PC-3 (cell line): ENCODE results near the gene GALNTL6. TPM values are rescaled to one million over a fixed set of nuclear protein-coding genes. Genes with fewer than 3 reads are reported as not detected.

ENCODE experiments used
- ATAC-seq: fragments of 200-7000 bp; cut with Tn5 transposase; 2 replicates; pipeline ENCODE4 v1.9.1; 2020; ENCODE audit warnings: mild to moderate bottlenecking, moderate library complexity
- BruUV-seq: library from RNA; stranded (reverse); fragments of 400-500 nt; replicated peaks from 2 replicates; lab custom pipeline; 2021; lab: Mats Ljungman, UMichigan
- CTCF ChIA-PET: fragments of 300-600 bp; sonication (Branson Sonifier 250); formaldehyde crosslinking; loops from one replicate; lab custom pipeline; 2022; ENCODE audit warnings: antibody characterized with exemption; lab: Charles Lee
- POLR2A ChIA-PET: fragments of 300-600 bp; sonication (Branson Sonifier 250); formaldehyde crosslinking; loops from one replicate; lab custom pipeline; 2022; ENCODE audit warnings: antibody characterized with exemption; ENCODE audit not compliant: unreplicated experiment; lab: Charles Lee
- DNase-seq: peaks from one replicate; pipeline ENCODE4 v3.0.0-alpha.2; 2015
- H2AFZ ChIP-seq: fragments of 300-600 bp; sonication (generic); 2 replicates; pipeline ENCODE4 v1.6.0; 2016; ENCODE audit warnings: antibody characterized with exemption, low read length
- H3F3A ChIP-seq: fragments of 300-600 bp; sonication (generic); one replicate; pipeline ENCODE4 v1.6.0; 2017; ENCODE audit warnings: antibody characterized with exemption, low read length, control low read depth, mild to moderate bottlenecking; ENCODE audit not compliant: unreplicated experiment
- H3K27ac ChIP-seq: fragments of 300-600 bp; sonication (generic); 2 replicates; pipeline ENCODE4 v1.5.1; 2016; ENCODE audit warnings: mild to moderate bottlenecking, low read length
- H3K27me3 ChIP-seq: fragments of 300-600 bp; sonication (generic); 2 replicates; pipeline ENCODE4 v1.6.1; 2016; ENCODE audit warnings: low read length, mixed read lengths
- H3K36me3 ChIP-seq: fragments of 300-600 bp; sonication (generic); 2 replicates; pipeline ENCODE4 v1.6.1; 2016; ENCODE audit warnings: low read depth, mixed run types, low read length, mixed read lengths
- H3K4me1 ChIP-seq: fragments of 300-600 bp; sonication (generic); 2 replicates; pipeline ENCODE4 v1.5.1; 2016; ENCODE audit warnings: low read length; ENCODE audit not compliant: insufficient read depth
- H3K4me2 ChIP-seq: fragments of 300-600 bp; sonication (generic); 2 replicates; pipeline ENCODE4 v1.6.0; 2016; ENCODE audit warnings: low read length
- H3K4me3 ChIP-seq: fragments of 300-600 bp; sonication (generic); 2 replicates; pipeline ENCODE4 v1.5.1; 2016; ENCODE audit warnings: mild to moderate bottlenecking, low read length, mixed read lengths
- H3K79me2 ChIP-seq: fragments of 300-600 bp; sonication (generic); 2 replicates; pipeline ENCODE4 v1.6.1; 2017; ENCODE audit warnings: low read length, mixed read lengths
- H3K9ac ChIP-seq: fragments of 300-600 bp; sonication (generic); 2 replicates; pipeline ENCODE4 v1.6.0; 2016; ENCODE audit warnings: mild to moderate bottlenecking, low read length
- H3K9me2 ChIP-seq: fragments of 300-600 bp; sonication (generic); replicated peaks from 2 replicates; pipeline ENCODE4 v1.6.1; 2016; ENCODE audit warnings: mixed run types, low read length, mixed read lengths
- H3K9me3 ChIP-seq: fragments of 300-600 bp; sonication (generic); 2 replicates; pipeline ENCODE4 v1.6.1; 2016; ENCODE audit warnings: low read length, mixed read lengths
- H4K20me1 ChIP-seq: fragments of 300-600 bp; sonication (generic); 2 replicates; pipeline ENCODE4 v1.6.1; 2016; ENCODE audit warnings: low read length, mixed read lengths
- EZH2 ChIP-seq: fragments of 300-600 bp; sonication (generic); IDR thresholded peaks from one replicate; pipeline ENCODE4 v1.6.1; 2017; ENCODE audit warnings: antibody characterized with exemption, mild to moderate bottlenecking, low read length; ENCODE audit not compliant: unreplicated experiment
- EZH2phosphoT487 ChIP-seq: fragments of 300-600 bp; sonication (generic); IDR thresholded peaks from 2 replicates; pipeline ENCODE4 v1.6.1; 2018; ENCODE audit warnings: mild to moderate bottlenecking, antibody characterized with exemption, low read length, borderline replicate concordance
- intact Hi-C: fragments of 100-400 bp; cut with micrococcal nuclease; formaldehyde crosslinking; loops from 2 replicates; pipeline ENCODE4 v1.9.0; 2023
- total RNA-seq: library from RNA; depleted of rRNA; stranded (reverse); fragments of >200 nt; gene quantifications from 2 replicates; pipeline ENCODE4 v1.2.3, GENCODE V29; 2014
- TF ChIP-seq, protein P1 (sequence below): fragments of 300-600 bp; sonication (generic); conservative IDR thresholded peaks from 2 replicates; pipeline ENCODE4 v1.5.1; 2017; ENCODE audit warnings: antibody characterized with exemption, low read depth, mild to moderate bottlenecking, low read length

GALNTL6 gene
- total RNA-seq, 1 experiment from 2014 or later, result not detected

DNA sequence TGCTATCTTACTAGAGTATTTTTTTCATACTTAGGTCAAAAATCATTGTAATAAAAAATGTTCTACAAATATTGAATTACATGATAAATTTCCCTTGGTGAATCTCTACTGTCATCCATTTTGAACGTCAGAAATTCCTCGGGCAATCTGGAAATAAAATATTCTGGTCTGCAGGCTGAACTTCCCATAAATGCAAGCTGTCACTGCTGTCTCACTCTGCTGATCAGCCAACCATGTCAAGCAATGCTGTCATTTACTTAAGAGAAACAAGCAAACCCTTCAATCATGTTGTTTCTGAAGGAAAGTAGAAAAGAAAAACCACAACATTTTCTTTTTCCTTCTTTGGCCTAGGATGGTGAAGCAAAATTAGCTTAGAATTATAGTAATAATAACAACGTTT is 841.3 kb downstream of the GALNTL6 start:
- CTCF ChIA-PET, result no interaction called here
- BruUV-seq, result no TSS peak
- no peaks in the 10 kb centered on the region for H3K9me2 ChIP-seq
- H3K79me2 ChIP-seq, result no peaks in the 10 kb centered on the region
- DNase-seq (no peak), ATAC-seq (no peak)
- H3K36me3 ChIP-seq, result no peaks in the 10 kb centered on the region
- H3K4me2 ChIP-seq, result no peak overlapping the region
- no peak overlapping the region for H3K9ac ChIP-seq
- H4K20me1 ChIP-seq, result no peaks in the 10 kb centered on the region
- peak overlapping the region; percentile 15; the same call in 1 of the 2 replicates for H2AFZ ChIP-seq
- H3K4me3 ChIP-seq, result no peak overlapping the region
- peaks cover 7% of the 10 kb centered on the region for H3K4me1 ChIP-seq
- TF ChIP-seq EZH2phosphoT487, result no peak
- no peak for TF ChIP-seq EZH2
- TF ChIP-seq, protein P1, sequence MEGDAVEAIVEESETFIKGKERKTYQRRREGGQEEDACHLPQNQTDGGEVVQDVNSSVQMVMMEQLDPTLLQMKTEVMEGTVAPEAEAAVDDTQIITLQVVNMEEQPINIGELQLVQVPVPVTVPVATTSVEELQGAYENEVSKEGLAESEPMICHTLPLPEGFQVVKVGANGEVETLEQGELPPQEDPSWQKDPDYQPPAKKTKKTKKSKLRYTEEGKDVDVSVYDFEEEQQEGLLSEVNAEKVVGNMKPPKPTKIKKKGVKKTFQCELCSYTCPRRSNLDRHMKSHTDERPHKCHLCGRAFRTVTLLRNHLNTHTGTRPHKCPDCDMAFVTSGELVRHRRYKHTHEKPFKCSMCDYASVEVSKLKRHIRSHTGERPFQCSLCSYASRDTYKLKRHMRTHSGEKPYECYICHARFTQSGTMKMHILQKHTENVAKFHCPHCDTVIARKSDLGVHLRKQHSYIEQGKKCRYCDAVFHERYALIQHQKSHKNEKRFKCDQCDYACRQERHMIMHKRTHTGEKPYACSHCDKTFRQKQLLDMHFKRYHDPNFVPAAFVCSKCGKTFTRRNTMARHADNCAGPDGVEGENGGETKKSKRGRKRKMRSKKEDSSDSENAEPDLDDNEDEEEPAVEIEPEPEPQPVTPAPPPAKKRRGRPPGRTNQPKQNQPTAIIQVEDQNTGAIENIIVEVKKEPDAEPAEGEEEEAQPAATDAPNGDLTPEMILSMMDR, result no peak
- no peaks in the 10 kb centered on the region for H3F3A ChIP-seq
- no peaks in the 10 kb centered on the region for H3K27me3 ChIP-seq
- no peak overlapping the region for H3K27ac ChIP-seq
- no peaks in the 10 kb centered on the region for H3K9me3 ChIP-seq
- POLR2A ChIA-PET, result no interaction called here
- intact Hi-C loops, result no loop called here

GRCh38 chr4:172656055-172656454 is 842.9 kb downstream of the GALNTL6 start:
- H3K9ac ChIP-seq, result no peak overlapping the region
- no peak overlapping the region for H2AFZ ChIP-seq
- CTCF ChIA-PET, result no interaction called here
- ATAC-seq (no peak), DNase-seq (no peak)
- H3K36me3 ChIP-seq, result no peaks in the 10 kb centered on the region
- H3F3A ChIP-seq, result no peaks in the 10 kb centered on the region
- no peaks in the 10 kb centered on the region for H3K9me2 ChIP-seq
- BruUV-seq, result no TSS peak
- H3K4me1 ChIP-seq, result peaks cover under 1% of the 10 kb centered on the region; the same call in 1 of the 2 replicates
- H3K9me3 ChIP-seq, result no peaks in the 10 kb centered on the region
- H3K27ac ChIP-seq, result no peak overlapping the region
- POLR2A ChIA-PET, result no interaction called here
- H4K20me1 ChIP-seq, result no peaks in the 10 kb centered on the region
- no peaks in the 10 kb centered on the region for H3K27me3 ChIP-seq
- no peak overlapping the region for H3K4me3 ChIP-seq
- H3K79me2 ChIP-seq, result no peaks in the 10 kb centered on the region
- intact Hi-C loops, result no loop called here
- no peak overlapping the region for H3K4me2 ChIP-seq
- no peak for TF ChIP-seq EZH2
- TF ChIP-seq EZH2phosphoT487, result no peak
- TF ChIP-seq, protein P1, result no peak

- Histone ChIP-seq H3K4me2 (no peak overlapping the region), H3K4me1 (no peaks in the 10 kb centered on the region), H3K27ac (no peak overlapping the region), H2AFZ (no peak overlapping the region), H3F3A (no peaks in the 10 kb centered on the region), H3K9me2 (no peaks in the 10 kb centered on the region), H3K9ac (no peak overlapping the region), H3K9me3 (no peaks in the 10 kb centered on the region), H3K36me3 (no peaks in the 10 kb centered on the region), H3K27me3 (no peaks in the 10 kb centered on the region), H3K4me3 (no peak overlapping the region), H4K20me1 (no peaks in the 10 kb centered on the region), H3K79me2 (no peaks in the 10 kb centered on the region)
- CTCF ChIA-PET, result no interaction called here
- DNase-seq (no peak), ATAC-seq (no peak)
- POLR2A ChIA-PET, result no interaction called here
- no peak for TF ChIP-seq EZH2phosphoT487
- no peak for TF ChIP-seq EZH2
- TF ChIP-seq, protein P1, result no peak
- no TSS peak for BruUV-seq
- intact Hi-C loops, result no loop called here
Measured at GRCh38 chr4:172657081-172657480, 843.9 kb downstream of the GALNTL6 start.
